ENCODE results near the gene FBXL4.

The FBXL4 gene

DNA sequence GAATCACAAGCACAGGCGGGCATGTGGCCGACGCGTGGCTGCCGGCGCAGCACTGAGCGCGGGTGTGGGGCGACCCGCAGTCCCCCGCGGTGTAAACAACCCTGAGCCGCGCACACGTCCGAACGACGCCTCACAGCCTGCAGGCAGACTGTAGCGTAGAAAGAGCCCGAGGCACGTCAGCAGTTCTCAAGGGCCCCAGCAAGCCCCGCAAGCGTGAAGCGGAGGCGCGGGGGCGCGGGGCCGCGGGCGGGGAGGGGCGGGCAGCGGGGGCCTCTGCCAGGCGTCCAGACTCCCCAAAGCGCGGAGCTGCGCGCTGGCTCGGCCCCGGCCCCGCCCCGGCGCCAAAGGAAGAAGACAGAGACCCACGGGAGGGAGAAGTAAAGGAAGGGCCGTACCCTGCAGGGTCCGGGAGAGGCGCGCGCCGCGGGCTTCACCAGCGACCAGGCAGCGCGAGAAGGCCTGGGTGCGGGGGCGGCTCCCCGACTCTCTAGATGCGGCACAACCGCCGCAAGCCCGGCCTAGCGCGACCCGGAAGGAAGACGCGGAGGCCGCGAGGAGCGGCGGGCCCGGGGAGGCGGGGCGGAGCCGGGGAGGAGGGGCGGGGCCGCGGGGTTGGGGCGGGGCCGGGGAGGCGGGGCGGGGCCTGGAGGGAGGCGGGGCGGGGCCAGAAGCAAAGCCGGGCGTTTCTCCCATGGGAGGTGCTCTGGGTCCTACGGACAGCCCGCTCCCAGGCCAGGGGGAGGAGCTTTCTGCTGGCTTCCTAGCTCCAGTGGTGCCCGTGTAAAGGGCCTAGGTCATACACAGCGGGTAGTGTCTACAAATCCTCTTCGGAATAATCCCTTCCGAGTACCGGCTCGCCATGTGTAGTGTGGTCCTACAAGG lies at the start of gene FBXL4:
Gene FBXL4, minus strand, starts transcription at position 536 of the 882 bp plus-strand sequence. CDS start 20,958 bp downstream, outside the sequence.
- peak; percentile 35 for DNase-seq

GRCh38 chr6:98995116-98995515 lies 47.4 kb upstream of the FBXL4 start:
- DNase-seq: no peak

DNA sequence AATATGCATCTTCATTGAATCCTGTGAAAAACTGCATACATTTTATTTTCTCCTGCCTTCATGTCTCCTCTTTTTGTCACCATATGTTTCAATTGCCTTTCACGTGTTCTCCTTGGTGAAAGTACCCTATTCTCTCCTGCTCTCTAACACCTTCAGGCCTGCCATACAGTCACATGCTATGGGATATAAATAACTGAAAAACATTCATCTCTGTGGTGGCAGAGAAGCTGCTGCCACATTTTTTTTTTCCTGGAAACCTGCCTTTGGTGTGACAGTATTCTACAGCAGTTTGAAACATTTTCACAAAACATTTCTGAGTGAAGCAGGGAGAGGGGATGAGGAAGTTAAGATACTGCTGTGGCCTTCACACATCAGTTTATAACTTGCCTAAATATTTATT lies 44.8 kb upstream of the FBXL4 start:
- no peak for DNase-seq

GRCh38 chr6:98986071-98986615 lies 38.4 kb upstream of the FBXL4 start:
- no peak for DNase-seq

- no peak for DNase-seq
Observed at GRCh38 chr6:98985391-98985790, 37.6 kb upstream of the FBXL4 start.

DNA sequence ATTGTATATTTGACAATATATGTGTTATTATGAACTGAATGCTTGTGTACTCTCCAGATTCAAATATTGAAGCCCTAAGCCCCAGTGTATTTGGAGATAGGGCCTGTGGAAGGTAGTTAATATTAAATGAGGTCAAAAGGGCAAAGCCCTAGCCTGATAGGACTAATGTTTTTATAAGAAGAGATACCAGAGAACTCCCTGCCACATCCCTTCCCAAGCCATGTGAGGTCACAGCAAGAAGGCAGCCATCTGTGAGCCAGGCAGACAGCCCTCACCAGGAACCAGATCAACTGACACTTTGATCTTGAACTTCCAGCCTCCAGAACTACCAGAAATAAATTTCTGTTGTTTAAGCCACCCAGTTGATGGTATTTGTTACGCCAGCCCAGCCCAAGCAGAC lies 36.4 kb upstream of the FBXL4 start:
- DNase-seq: no peak

DNA sequence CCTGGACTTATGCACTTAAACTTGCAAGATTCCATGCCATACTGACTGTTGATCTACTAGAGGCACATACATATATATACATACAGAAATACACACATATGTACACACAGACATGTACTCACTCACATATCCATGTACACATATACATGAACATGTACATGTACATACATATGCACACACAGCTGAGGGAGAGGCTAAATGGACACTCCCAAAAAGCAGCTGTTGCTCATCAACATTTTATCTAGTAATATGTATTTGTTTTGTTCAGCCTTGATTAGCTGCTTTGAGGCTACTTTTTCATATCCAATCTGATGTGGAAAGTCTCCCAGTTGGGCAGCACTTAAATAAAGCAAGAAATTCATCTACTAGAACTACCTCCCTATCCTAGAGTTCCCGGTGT lies 33.7 kb upstream of the FBXL4 start:
- DNase-seq: no peak

- no peak for DNase-seq
Observed at GRCh38 chr6:98980819-98981218, 33.1 kb upstream of the FBXL4 start.

DNA sequence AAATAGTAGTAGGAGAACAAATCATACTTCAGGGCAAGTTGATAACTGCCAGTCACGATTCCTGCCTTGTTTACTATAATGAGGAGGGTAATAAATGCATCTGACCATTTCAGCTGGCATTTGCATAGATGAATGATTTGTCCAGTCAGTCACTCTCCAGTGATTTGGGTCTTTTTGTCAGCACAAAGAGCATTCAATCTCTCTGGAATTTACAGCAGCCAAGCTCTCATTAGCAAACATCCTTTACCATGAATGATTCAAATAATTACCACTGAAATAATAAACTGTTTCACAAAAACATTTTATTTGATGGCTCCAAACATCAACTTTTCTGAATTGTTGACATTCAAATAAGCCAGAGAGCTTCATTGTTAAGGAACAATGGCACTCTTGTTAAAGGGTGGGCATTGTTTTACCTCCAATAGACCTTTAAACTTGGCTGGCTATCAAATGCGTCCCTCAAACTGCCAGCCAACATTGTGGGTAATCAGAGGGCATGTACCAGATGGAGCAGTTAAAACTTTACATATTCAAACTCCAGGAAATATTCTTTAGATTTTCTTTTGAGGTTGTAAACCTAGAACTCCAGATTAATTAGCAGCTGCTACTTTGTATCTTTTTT lies 30.0 kb upstream of the FBXL4 start:
- no peak for DNase-seq

GRCh38 chr6:98976674-98977385 lies 29.1 kb upstream of the FBXL4 start:
- no peak for DNase-seq

DNA sequence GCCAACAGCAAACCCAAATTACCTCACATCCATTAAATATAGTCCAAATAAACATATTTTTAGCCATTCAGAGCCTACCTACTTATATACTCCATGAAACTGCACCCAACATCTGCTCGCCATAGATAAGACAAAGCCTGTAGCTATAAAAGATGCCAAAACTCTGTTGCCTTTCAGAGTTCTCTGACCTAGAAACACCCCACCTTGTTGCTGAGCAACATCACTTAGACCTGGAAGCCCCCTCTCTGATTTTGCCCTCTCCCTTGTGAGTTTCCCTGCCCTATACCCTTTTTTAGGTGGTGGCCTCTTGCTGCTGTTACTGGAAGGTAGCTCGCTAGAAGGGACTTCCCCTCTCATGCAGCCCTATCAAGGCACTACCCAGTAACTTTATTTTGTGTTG lies 27.7 kb upstream of the FBXL4 start:
- DNase-seq: no peak

- DNase-seq: no peak
Observed at GRCh38 chr6:98974309-98974708, 26.6 kb upstream of the FBXL4 start.

DNA sequence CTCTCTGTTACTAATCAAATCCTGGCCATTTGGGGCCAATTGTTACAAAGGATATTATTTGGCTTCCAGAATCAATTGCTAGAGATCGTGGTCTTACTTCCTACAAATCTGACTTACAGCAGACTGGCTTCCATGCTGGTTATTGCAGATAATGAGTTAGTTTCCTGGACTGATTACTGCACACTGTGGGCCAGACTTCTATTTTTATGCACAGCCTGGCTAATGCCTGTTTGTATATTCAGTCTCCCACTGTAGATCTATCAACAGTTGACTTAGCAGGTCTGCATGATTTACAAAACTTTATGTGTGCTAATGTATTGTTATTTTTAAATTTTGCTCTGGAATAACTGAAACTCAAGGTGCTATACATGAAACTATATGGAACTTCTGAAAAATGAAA lies 25.8 kb upstream of the FBXL4 start:
- DNase-seq: no peak

GRCh38 chr6:98971303-98971702 lies 23.6 kb upstream of the FBXL4 start:
- DNase-seq: no peak

DNA sequence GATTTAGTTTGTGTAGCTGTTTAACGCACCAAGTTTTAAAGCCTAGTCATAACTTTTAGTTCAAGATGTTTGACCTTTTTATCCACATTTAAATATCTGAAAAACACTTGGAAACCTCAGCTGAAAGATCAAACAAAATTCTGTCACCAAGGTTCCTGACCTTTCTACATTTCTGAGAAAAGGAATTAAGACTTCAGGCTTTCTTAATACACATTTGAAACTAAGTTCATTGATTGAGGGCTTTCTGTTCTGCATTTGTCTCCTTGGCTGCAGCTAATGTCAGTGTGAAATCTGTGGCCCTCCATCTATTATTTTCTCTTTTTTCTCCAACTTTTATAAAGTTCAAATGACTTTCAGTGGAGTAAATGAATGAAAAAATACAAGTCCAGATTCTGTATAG lies 22.7 kb upstream of the FBXL4 start:
- no peak for DNase-seq

DNA sequence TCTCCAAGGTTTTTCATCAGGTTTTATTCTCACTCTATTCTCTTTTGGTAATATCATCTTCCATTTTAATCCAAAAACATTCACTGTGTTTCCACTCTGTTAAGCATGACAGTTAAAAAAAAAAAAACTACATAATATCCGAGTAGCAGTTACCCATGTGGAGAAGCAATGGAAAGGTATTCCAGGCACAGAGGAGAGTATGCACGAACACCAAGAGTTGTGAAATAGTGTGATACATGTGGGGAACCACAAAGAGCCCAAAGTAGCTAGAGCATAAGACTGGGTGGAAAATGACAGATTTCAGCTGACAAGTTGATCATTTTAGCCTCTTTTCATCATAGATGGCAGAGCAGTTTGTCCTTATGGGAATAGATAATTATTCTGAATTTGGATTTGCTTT lies 19.9 kb upstream of the FBXL4 start:
- DNase-seq: no peak

DNA sequence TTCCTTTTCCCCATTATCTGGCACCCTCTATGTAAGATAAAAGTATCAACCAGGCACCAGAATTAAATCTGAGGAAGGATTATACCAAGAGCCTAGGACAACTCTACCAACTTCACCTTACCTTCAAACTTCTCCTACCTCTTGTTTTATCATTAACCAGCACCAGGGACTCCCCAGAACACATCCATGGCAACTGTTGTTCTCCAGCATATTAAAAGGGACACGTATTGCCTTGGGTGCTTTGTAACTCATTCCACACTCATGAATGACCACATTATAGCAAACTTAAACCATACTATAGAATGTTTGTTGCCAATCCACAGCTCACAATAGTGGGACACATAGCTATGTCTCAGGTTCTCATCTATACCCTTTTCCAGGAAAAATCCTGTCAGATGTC lies 11.9 kb upstream of the FBXL4 start:
- no peak for DNase-seq

- no peak for DNase-seq
Observed at GRCh38 chr6:98958776-98959175, 11.0 kb upstream of the FBXL4 start.

DNA sequence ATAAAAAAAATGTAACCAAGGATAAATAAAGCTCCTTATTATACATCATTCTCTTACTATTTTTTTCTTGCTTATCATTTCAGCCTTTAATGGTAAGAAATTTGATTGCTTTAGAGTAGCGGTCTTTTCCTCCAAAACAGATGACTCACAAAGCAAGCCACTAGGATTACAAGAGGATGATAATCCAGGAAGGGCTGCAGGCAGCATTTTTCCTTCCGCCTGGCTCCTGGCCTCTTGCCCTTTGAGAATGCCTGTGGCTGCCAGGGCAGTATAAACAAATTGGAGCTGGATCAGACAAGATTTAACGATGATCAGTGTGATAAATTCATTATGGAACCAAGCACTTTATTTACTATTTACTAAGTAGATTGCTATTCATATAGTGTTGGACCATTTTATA lies 9.7 kb upstream of the FBXL4 start:
- no peak for DNase-seq

DNA sequence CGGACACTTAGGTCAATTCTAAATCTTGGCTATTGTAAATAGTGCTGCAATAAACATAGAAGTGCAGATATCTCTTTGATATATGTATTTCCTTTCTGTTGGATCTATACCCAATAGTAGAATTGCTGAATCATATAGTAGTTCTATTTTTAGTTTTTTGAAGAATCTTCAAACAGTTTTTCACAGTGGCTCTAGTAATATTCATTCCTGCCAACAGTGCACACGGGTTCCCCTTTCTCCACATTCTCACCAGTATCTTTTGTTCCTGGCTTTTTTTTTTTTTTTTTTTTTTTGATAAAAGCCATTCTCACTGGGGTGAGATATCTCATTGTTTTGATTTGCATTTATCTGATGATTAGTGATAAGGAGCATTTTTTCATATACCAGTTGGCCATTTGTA lies 1.8 kb upstream of the FBXL4 start:
- DNase-seq: no peak

DNA sequence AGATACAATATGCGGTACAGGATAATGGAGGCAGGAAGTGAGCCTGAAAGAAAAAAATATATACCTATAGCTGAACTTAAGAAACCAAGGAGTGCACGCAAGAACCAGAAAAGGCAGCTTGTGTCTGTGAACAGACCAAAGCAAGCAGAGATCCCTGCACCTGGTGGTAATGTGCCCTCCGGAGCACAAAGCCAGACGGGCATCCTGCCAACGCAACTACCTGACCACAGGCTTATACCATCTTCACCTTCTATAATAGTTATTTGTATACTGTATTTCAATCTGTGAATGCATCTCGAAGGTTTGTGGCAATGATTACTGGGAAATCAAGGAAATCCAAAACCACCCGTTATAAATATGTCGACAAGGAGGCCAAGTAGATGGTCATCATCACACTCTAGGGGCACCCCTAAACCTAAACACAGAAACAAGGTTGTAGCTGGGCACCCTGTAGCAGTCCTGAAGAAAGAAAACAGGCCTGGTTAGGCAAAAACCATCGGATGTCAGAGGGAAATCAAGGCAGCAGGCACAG lies 801 bp downstream of the FBXL4 start:
- DNase-seq: peak; percentile 35

- peak; percentile 33 for DNase-seq
Observed at GRCh38 chr6:98946266-98946878, 1.4 kb downstream of the FBXL4 start.

Measured in KG1 (cell line).